HepG2 (cell line): ENCODE data around the gene IQGAP3. TPM values are rescaled to one million over a fixed set of nuclear protein-coding genes. Genes with fewer than 3 reads are reported as not detected.

ENCODE experiments used
- ATAC-seq: fragments of 200-7000 bp; cut with Tn5 transposase; 3 replicates; pipeline ENCODE4 v1.9.1; 2020; ENCODE audit warnings: mild to moderate bottlenecking, moderate library complexity
- BruUV-seq: library from RNA; stranded (reverse); fragments of 400-500 nt; replicated peaks from 2 replicates; lab custom pipeline; 2021; lab: Mats Ljungman, UMichigan
- CTCF ChIA-PET: fragments of 300-600 bp; formaldehyde crosslinking; extraction: SDS; loops from one replicate; lab custom pipeline; 2021; ENCODE audit warnings: low total read pairs, inconsistent platforms, low intra/inter-chr PET ratio; lab: Yijun Ruan, JAX
- POLR2A ChIA-PET: fragments of 350-600 bp; sonication (Branson Sonifier 250); formaldehyde crosslinking; loops from one replicate; lab custom pipeline; 2020; ENCODE audit warnings: antibody characterized with exemption, inconsistent platforms; lab: Yijun Ruan, JAX
- DNase-seq: peaks from one replicate; pipeline ENCODE4 v3.0.0-alpha.2; 2015; ENCODE audit warnings: low spot score
- FAIRE-seq: peaks from 3 replicates; lab custom pipeline; 2011; peaks lifted over from hg19 to GRCh38; lab: Jason Lieb, UNC
- H2AFZ ChIP-seq: one replicate; pipeline ENCODE4 v1.6.1; 2011; ENCODE audit warnings: low read length, inconsistent platforms
- H3K27ac ChIP-seq: fragments of 300-600 bp; 3 replicates; pipeline ENCODE4 v1.8.0; 2011; ENCODE audit warnings: mixed run types, mild to moderate bottlenecking, mixed read lengths, low read length, inconsistent platforms; ENCODE audit not compliant: insufficient read depth; ENCODE audit errors: extremely low read length
- H3K27me3 ChIP-seq, 2 experiments: fragments of 200-600 bp in 1 of 2; 2 replicates in 1 of 2; 3 replicates in 1 of 2; pipeline versions ENCODE4 v1.6.0 to v1.8.0; 2011; ENCODE audit warnings: low read length in 2 of 2, mild to moderate bottlenecking in 2 of 2, moderate library complexity in 2 of 2, inconsistent platforms in 1 of 2; ENCODE audit not compliant: insufficient read depth in 2 of 2, control insufficient read depth in 1 of 2
- H3K36me3 ChIP-seq, 2 experiments: fragments of 200-600 bp in 1 of 2; replicated peaks in 1 of 2; 2 replicates in 1 of 2; 3 replicates in 1 of 2; pipeline versions ENCODE4 v1.5.1 to v1.8.0; 2011; ENCODE audit warnings: low read length in 2 of 2, inconsistent platforms in 1 of 2; ENCODE audit not compliant: insufficient read depth in 2 of 2, control insufficient read depth in 1 of 2
- H3K4me1 ChIP-seq: 2 replicates; pipeline ENCODE4 v1.5.1; 2012; ENCODE audit warnings: low read length, inconsistent platforms; ENCODE audit not compliant: insufficient read depth
- H3K4me2 ChIP-seq: 2 replicates; pipeline ENCODE4 v1.6.0; 2011; ENCODE audit warnings: low read depth, low read length, inconsistent platforms
- H3K4me3 ChIP-seq, 3 experiments: fragments of 200-600 bp in 1 of 3; sonication (generic), shearing (Covaris generic) in 1 of 3; replicated peaks in 1 of 3; 2 replicates each; pipeline ENCODE4 v1.5.1; 2011 to 2016; ENCODE audit warnings: low read length in 3 of 3, inconsistent platforms in 2 of 3, low read depth in 2 of 3, mild to moderate bottlenecking in 2 of 3, control low read depth in 1 of 3, mixed read lengths in 1 of 3; ENCODE audit not compliant: insufficient read depth in 1 of 3
- H3K79me2 ChIP-seq: one replicate; pipeline ENCODE4 v1.6.1; 2011; ENCODE audit warnings: low read length, inconsistent platforms; ENCODE audit not compliant: insufficient read depth
- H3K9ac ChIP-seq: 2 replicates; pipeline ENCODE4 v1.6.0; 2011; ENCODE audit warnings: mild to moderate bottlenecking, low read depth, low read length, inconsistent platforms; ENCODE audit not compliant: insufficient read depth
- H3K9me3 ChIP-seq: 2 replicates; pipeline ENCODE4 v1.5.1; 2012; ENCODE audit warnings: mild to moderate bottlenecking, low read length
- H4K20me1 ChIP-seq: 2 replicates; pipeline ENCODE4 v1.6.0; 2011; ENCODE audit warnings: inconsistent platforms, mild to moderate bottlenecking, low read length, moderate library complexity; ENCODE audit not compliant: insufficient read depth
- ATF1 ChIP-seq: IDR thresholded peaks from 2 replicates; pipeline ENCODE4 v1.6.1; 2016; ENCODE audit warnings: mild to moderate bottlenecking, control low read depth
- E2F1 ChIP-seq: sonication (generic); formaldehyde crosslinking; IDR thresholded peaks from 2 replicates; pipeline ENCODE4 v1.5.0; 2020; ENCODE audit warnings: missing genetic modification reagents
- HDAC6 ChIP-seq: fragments of 200-600 bp; sonication (generic); IDR thresholded peaks from 2 replicates; pipeline ENCODE4 v1.7.0; 2017; ENCODE audit warnings: mild to moderate bottlenecking, antibody characterized with exemption, low read length, low read depth
- IKZF4 ChIP-seq: sonication (generic); formaldehyde crosslinking; IDR thresholded peaks from 2 replicates; pipeline ENCODE4 v1.5.1; 2020; ENCODE audit warnings: borderline replicate concordance, mild to moderate bottlenecking, low read depth, missing genetic modification reagents; ENCODE audit errors: not compliant biosample characterization
- IRF2 ChIP-seq: IDR thresholded peaks from 2 replicates; pipeline ENCODE4 v1.6.1; 2018; ENCODE audit warnings: missing genetic modification reagents, missing compliant biosample characterization
- KDM6A ChIP-seq: IDR thresholded peaks from 2 replicates; pipeline ENCODE4 v1.6.1; 2016; ENCODE audit warnings: low read depth
- MXI1 ChIP-seq: IDR thresholded peaks from 3 replicates; pipeline ENCODE4 v1.6.1; 2012; ENCODE audit warnings: low read depth, low read length, inconsistent platforms, borderline replicate concordance
- NFE2L1 ChIP-seq: sonication (generic); formaldehyde crosslinking; IDR thresholded peaks from 2 replicates; pipeline ENCODE4 v1.4.0; 2020; ENCODE audit warnings: missing genetic modification reagents, mild to moderate bottlenecking, borderline replicate concordance
- ZC3H13 ChIP-seq: sonication (generic); formaldehyde crosslinking; IDR thresholded peaks from 2 replicates; pipeline ENCODE4 v1.8.1; 2023; ENCODE audit warnings: mild to moderate bottlenecking, missing genetic modification reagents, moderate library complexity
- ZKSCAN1 ChIP-seq: fragments of 150-350 bp; IDR thresholded peaks from 2 replicates; pipeline ENCODE4 v1.6.1; 2014; ENCODE audit warnings: low read length
- ZNF263 ChIP-seq: sonication (generic); formaldehyde crosslinking; IDR thresholded peaks from 2 replicates; pipeline ENCODE4 v1.4.0; 2020; ENCODE audit warnings: missing genetic modification reagents
- ZNF33A ChIP-seq: sonication (generic); formaldehyde crosslinking; IDR thresholded peaks from 2 replicates; pipeline ENCODE4 v1.5.1; 2020; ENCODE audit warnings: missing genetic modification reagents, mild to moderate bottlenecking, moderate library complexity, borderline replicate concordance
- ZNF510 ChIP-seq: sonication (generic); formaldehyde crosslinking; IDR thresholded peaks from 2 replicates; pipeline ENCODE4 v1.4.0; 2020; ENCODE audit warnings: low read depth, mild to moderate bottlenecking, missing genetic modification reagents
- ZSCAN30 ChIP-seq: sonication (generic); formaldehyde crosslinking; IDR thresholded peaks from 2 replicates; pipeline ENCODE4 v1.5.0; 2020; ENCODE audit warnings: mild to moderate bottlenecking, missing genetic modification reagents
- WGBS: methylation state at CpG from one replicate; pipeline ENCODE4 v1.1.6; 2017; ENCODE audit warnings: low lambda C conversion rate; 5-methylcytosine and 5-hydroxymethylcytosine counted together
- in situ Hi-C: cut with HindIII; loops from 2 replicates; pipeline ENCODE4 v1.10.0; 2017; ENCODE audit warnings: low pct_unique_long_range_greater_than_20kb; ENCODE audit not compliant: extremely low pct_ligation_motif_present
- intact Hi-C: fragments of 100-400 bp; cut with micrococcal nuclease; formaldehyde crosslinking; loops from one replicate; pipeline ENCODE4 v1.10.0; 2022; ENCODE audit not compliant: unreplicated experiment
- polyA plus RNA-seq, 8 experiments: library from polyadenylated mRNA; depleted of rRNA in 3 of 8; stranded (reverse) in 7 of 8; unstranded in 1 of 8; fragments of >200 nt; fragmentation: Illumina TruSeq in 4 of 8; extraction: Trizol in 4 of 8; gene quantifications; 2 replicates each; pipeline versions ENCODE4 v1.2.1 to v1.2.3, GENCODE V29; 2011 to 2016; ENCODE audit warnings: low read depth in 4 of 8, missing spikeins in 1 of 8, mixed read lengths in 1 of 8; ENCODE audit not compliant: insufficient read depth in 1 of 8
- total RNA-seq, 5 experiments: library from RNA; depleted of rRNA; stranded (reverse); fragments of >200 nt; fragmentation: Illumina TruSeq; extraction: Trizol; gene quantifications; 2 replicates each; pipeline ENCODE4 v1.2.3, GENCODE V29; 2016; ENCODE audit warnings: low read depth in 1 of 5
- TF ChIP-seq, protein P1 (sequence below): sonication (generic); formaldehyde crosslinking; IDR thresholded peaks from 2 replicates; pipeline ENCODE4 v1.8.0; 2022; ENCODE audit warnings: missing genetic modification reagents, mild to moderate bottlenecking, moderate library complexity, borderline replicate concordance

IQGAP3 gene
- total and polyA plus RNA-seq, 2 of the 13 experiments (the other 11 are each of a cell fraction or from before 2014, with no cell fraction given), result 13.5 to 14.1 TPM

GRCh38 chr1:156574039-156574633 is 1.8 kb upstream of the IQGAP3 start:
- Histone ChIP-seq H3K4me1 (peaks cover 24% of the 10 kb centered on the region), H2AFZ (no peak overlapping the region), H3K9ac (no peak overlapping the region), H3K79me2 (peaks cover 4% of the 10 kb centered on the region), H4K20me1 (no peaks in the 10 kb centered on the region), H3K36me3 (peaks cover 0 to 2% of the 10 kb centered on the region in 2 experiments; a peak in 1 of 5 replicates), H3K4me3 (no peak overlapping the region), H3K27ac (no peak overlapping the region), H3K9me3 (no peaks in the 10 kb centered on the region), H3K27me3 (peaks cover 0 to 12% of the 10 kb centered on the region in 2 experiments; a peak in 1 of 5 replicates), H3K4me2 (no peak overlapping the region)
- POLR2A ChIA-PET, result no interaction called here
- ATAC-seq (no peak), FAIRE-seq (no peak), DNase-seq (no peak)
- WGBS, result 22% methylated on average over 1 of the region's 2 CpGs
- CTCF ChIA-PET, result no interaction called here
- TF ChIP-seq ZNF33A (CRISPR knock-in tag) (no peak), E2F1 (CRISPR knock-in tag) (no peak), MXI1 (no peak), ZSCAN30 (CRISPR knock-in tag) (no peak)
- in situ Hi-C loops, result no loop called here
- no TSS peak for BruUV-seq
- intact Hi-C loops, result no loop called here

DNA sequence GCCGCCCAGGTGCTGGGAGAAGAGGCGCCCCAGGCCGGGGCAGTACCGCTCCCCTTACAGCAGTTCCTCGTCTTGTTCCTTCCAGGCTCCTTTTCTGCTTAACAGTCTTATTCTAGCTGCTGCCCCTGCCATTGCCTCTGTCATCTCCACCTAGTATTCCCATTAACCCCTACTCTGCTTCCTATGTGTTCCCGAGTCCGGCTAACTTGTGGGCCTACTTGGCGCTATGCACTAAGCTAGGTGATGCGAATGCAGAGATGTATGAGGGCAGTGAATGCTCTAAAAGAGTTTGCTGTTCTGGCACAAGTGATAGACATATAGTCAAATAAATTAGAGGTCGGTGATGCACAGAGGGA is 276 bp upstream of the IQGAP3 start:
- intact Hi-C loops, result loop anchor here (1.0 kb wide), 1 partner anchor 21 kb away; no protein-coding TSS in a partner anchor
- CTCF ChIA-PET, result no interaction called here
- ATAC-seq (peak; percentile 33), DNase-seq (no peak), FAIRE-seq (no peak)
- Histone ChIP-seq H3K36me3 (peaks cover 0 to 6% of the 10 kb centered on the region in 2 experiments; a peak in 2 of 5 replicates), H3K27ac (no peak overlapping the region), H3K27me3 (peaks cover 0 to 12% of the 10 kb centered on the region in 2 experiments; a peak in 1 of 5 replicates), H3K4me3 (peak overlapping the region; percentile 85 to 95 (median 89); a peak in 5 of 6 replicates), H2AFZ (peak overlapping the region; percentile 9), H3K4me2 (peak overlapping the region; percentile 89), H3K4me1 (peaks cover 24% of the 10 kb centered on the region), H3K9ac (no peak overlapping the region), H4K20me1 (no peaks in the 10 kb centered on the region), H3K79me2 (peaks cover 4% of the 10 kb centered on the region), H3K9me3 (no peaks in the 10 kb centered on the region)
- POLR2A ChIA-PET, result interaction anchor here (0.9 kb wide), 1 partner anchor 67 kb away, joined by 5 read pairs; no protein-coding TSS in a partner anchor
- 18% methylated on average over 10 of the region's 10 CpGs for WGBS
- BruUV-seq, result no TSS peak
- in situ Hi-C loops, result no loop called here
- TF ChIP-seq KDM6A (CRISPR knock-in tag) (no peak), ZNF510 (CRISPR knock-in tag) (no peak), ATF1 (CRISPR knock-in tag) (0 out of 2 replicates have a peak, but pooled peaks have one; percentile 53), IRF2 (CRISPR knock-in tag) (peak; percentile 1; the same call in 1 of the 2 replicates), HDAC6 (no peak), NFE2L1 (CRISPR knock-in tag) (no peak), IKZF4 (no peak), ZNF263 (CRISPR knock-in tag) (0 out of 2 replicates have a peak, but pooled peaks have one; percentile 4), ZKSCAN1 (0 out of 2 replicates have a peak, but pooled peaks have one; percentile 52), ZC3H13 (0 out of 2 replicates have a peak, but pooled peaks have one; percentile 2)
- TF ChIP-seq, protein P1, sequence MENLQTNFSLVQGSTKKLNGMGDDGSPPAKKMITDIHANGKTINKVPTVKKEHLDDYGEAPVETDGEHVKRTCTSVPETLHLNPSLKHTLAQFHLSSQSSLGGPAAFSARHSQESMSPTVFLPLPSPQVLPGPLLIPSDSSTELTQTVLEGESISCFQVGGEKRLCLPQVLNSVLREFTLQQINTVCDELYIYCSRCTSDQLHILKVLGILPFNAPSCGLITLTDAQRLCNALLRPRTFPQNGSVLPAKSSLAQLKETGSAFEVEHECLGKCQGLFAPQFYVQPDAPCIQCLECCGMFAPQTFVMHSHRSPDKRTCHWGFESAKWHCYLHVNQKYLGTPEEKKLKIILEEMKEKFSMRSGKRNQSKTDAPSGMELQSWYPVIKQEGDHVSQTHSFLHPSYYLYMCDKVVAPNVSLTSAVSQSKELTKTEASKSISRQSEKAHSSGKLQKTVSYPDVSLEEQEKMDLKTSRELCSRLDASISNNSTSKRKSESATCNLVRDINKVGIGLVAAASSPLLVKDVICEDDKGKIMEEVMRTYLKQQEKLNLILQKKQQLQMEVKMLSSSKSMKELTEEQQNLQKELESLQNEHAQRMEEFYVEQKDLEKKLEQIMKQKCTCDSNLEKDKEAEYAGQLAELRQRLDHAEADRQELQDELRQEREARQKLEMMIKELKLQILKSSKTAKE, result no peak
